HG03558 (cell line): Measurements from ENCODE around the gene SHROOM3.
"Not testable (repeated sequence)": the region's sequence is repeated elsewhere in the genome, so short reads cannot be mapped to it uniquely, and the experiment has no call there.

ENCODE experiments used
- ATAC-seq: cut with Tn5 transposase; IDR thresholded peaks from one replicate; pipeline ENCODE4 v1.9.1; 2021; ENCODE audit warnings: moderate number of reproducible peaks; ENCODE audit not compliant: unreplicated experiment; ENCODE audit errors: extremely low read depth

Gene SHROOM3

GRCh38 chr4:76706581-76706980 lies 271.6 kb downstream of the SHROOM3 start:
- no peak for ATAC-seq

GRCh38 chr4:76708971-76709771 lies 274.1 kb downstream of the SHROOM3 start:
- ATAC-seq: no peak

GRCh38 chr4:76709772-76710090 lies 274.7 kb downstream of the SHROOM3 start:
- no peak for ATAC-seq

GRCh38 chr4:76712564-76712963 lies 277.5 kb downstream of the SHROOM3 start:
- no peak for ATAC-seq

GRCh38 chr4:76714226-76714625 lies 279.2 kb downstream of the SHROOM3 start:
- no peak for ATAC-seq

GRCh38 chr4:76716020-76716419 lies 281.0 kb downstream of the SHROOM3 start:
- ATAC-seq: no peak

- no peak for ATAC-seq
These were observed 281.6 kb downstream of the SHROOM3 start for GRCh38 chr4:76716658-76717057.

- no peak for ATAC-seq
These were observed 282.4 kb downstream of the SHROOM3 start for GRCh38 chr4:76717431-76717830.

- no peak for ATAC-seq
These were observed 283.0 kb downstream of the SHROOM3 start for GRCh38 chr4:76718021-76718420.

GRCh38 chr4:76718831-76719230 lies 283.8 kb downstream of the SHROOM3 start:
- ATAC-seq: no peak

- no peak for ATAC-seq
These were observed 285.1 kb downstream of the SHROOM3 start for GRCh38 chr4:76720121-76720520.

- ATAC-seq: not testable (repeated sequence)
These were observed 287.1 kb downstream of the SHROOM3 start for GRCh38 chr4:76722146-76722545.

- no peak for ATAC-seq
These were observed 287.8 kb downstream of the SHROOM3 start for GRCh38 chr4:76722838-76723237.

- ATAC-seq: no peak
These were observed 288.3 kb downstream of the SHROOM3 start for GRCh38 chr4:76723373-76723772.

GRCh38 chr4:76723924-76724323 lies 288.9 kb downstream of the SHROOM3 start:
- no peak for ATAC-seq

- no peak for ATAC-seq
These were observed 290.0 kb downstream of the SHROOM3 start for GRCh38 chr4:76725039-76725438.

- ATAC-seq: no peak
These were observed 291.1 kb downstream of the SHROOM3 start for GRCh38 chr4:76726176-76726575.

GRCh38 chr4:76726631-76727030 lies 291.6 kb downstream of the SHROOM3 start:
- no peak for ATAC-seq

GRCh38 chr4:76727934-76728333 lies 292.9 kb downstream of the SHROOM3 start:
- ATAC-seq: not testable (repeated sequence)

- no peak for ATAC-seq
These were observed 294.4 kb downstream of the SHROOM3 start for GRCh38 chr4:76729460-76729859.

- ATAC-seq: no peak
These were observed 295.0 kb downstream of the SHROOM3 start for GRCh38 chr4:76729980-76730379.

GRCh38 chr4:76732246-76732645 lies 297.2 kb downstream of the SHROOM3 start:
- no peak for ATAC-seq
